RWPE2 (cell line): ENCODE results near the gene TACC2.
"Not testable (repeated sequence)": the region's sequence is repeated elsewhere in the genome, so short reads cannot be mapped to it uniquely, and the experiment has no call there.

ENCODE experiments used
- ATAC-seq: fragments of 200-7000 bp; cut with Tn5 transposase; 3 replicates; pipeline ENCODE4 v1.9.1; 2021; ENCODE audit warnings: low read depth
- DNase-seq: peaks from one replicate; pipeline ENCODE4 v3.0.0-alpha.2; 2020; ENCODE audit warnings: low spot score
- H3K27ac ChIP-seq: fragments of 450-650 bp; 2 replicates; pipeline ENCODE4 v1.5.1; 2017; ENCODE audit warnings: mild to moderate bottlenecking; ENCODE audit not compliant: poor library complexity, severe bottlenecking
- H3K27me3 ChIP-seq: fragments of 250-450 bp; sonication (Bioruptor Pico); 2 replicates; pipeline ENCODE4 v1.5.1; 2021; ENCODE audit warnings: mild to moderate bottlenecking, moderate library complexity; ENCODE audit not compliant: insufficient read depth, poor library complexity, severe bottlenecking
- H3K36me3 ChIP-seq: fragments of 250-450 bp; sonication (Bioruptor Pico); 2 replicates; pipeline ENCODE4 v1.5.1; 2020; ENCODE audit warnings: low read depth, mild to moderate bottlenecking, moderate library complexity
- H3K4me1 ChIP-seq: fragments of 250-450 bp; sonication (Bioruptor Pico); 2 replicates; pipeline ENCODE4 v1.5.1; 2021; ENCODE audit warnings: mild to moderate bottlenecking, moderate library complexity; ENCODE audit not compliant: insufficient read depth, poor library complexity, severe bottlenecking
- H3K4me3 ChIP-seq: fragments of 250-450 bp; sonication (Bioruptor Pico); 2 replicates; pipeline ENCODE4 v1.5.1; 2021; ENCODE audit warnings: mild to moderate bottlenecking, moderate library complexity; ENCODE audit not compliant: severe bottlenecking
- H3K9me3 ChIP-seq: fragments of 250-450 bp; sonication (Bioruptor Pico); 2 replicates; pipeline ENCODE4 v1.5.1; 2021; ENCODE audit warnings: mild to moderate bottlenecking, moderate library complexity; ENCODE audit not compliant: severe bottlenecking
- CTCF ChIP-seq: fragments of 450-650 bp; IDR thresholded peaks from one replicate; pipeline ENCODE4 v1.5.1; 2017; ENCODE audit warnings: mild to moderate bottlenecking, moderate library complexity; ENCODE audit not compliant: poor library complexity, severe bottlenecking

TACC2 gene

GRCh38 chr10:122072491-122072890 is 83.5 kb downstream of the TACC2 start:
- ATAC-seq, result no peak
- Histone ChIP-seq H3K4me1 (peaks cover 13% of the 10 kb centered on the region), H3K27me3 (no peaks in the 10 kb centered on the region), H3K36me3 (no peaks in the 10 kb centered on the region), H3K27ac (no peak overlapping the region), H3K9me3 (no peaks in the 10 kb centered on the region), H3K4me3 (no peak overlapping the region)
- TF ChIP-seq CTCF, result no peak
- DNase-seq, result no peak

- no peak for TF ChIP-seq CTCF
- H3K36me3 ChIP-seq, result no peaks in the 10 kb centered on the region
- H3K27me3 ChIP-seq, result no peaks in the 10 kb centered on the region
- no peaks in the 10 kb centered on the region for H3K9me3 ChIP-seq
- H3K27ac ChIP-seq, result no peak overlapping the region
- peaks cover 13% of the 10 kb centered on the region for H3K4me1 ChIP-seq
- no peak overlapping the region for H3K4me3 ChIP-seq
- ATAC-seq (no peak), DNase-seq (no peak)
Observed at GRCh38 chr10:122073508-122073907, 84.5 kb downstream of the TACC2 start.

- Histone ChIP-seq H3K27ac (no peak overlapping the region), H3K36me3 (no peaks in the 10 kb centered on the region), H3K4me1 (peaks cover 3% of the 10 kb centered on the region), H3K9me3 (no peaks in the 10 kb centered on the region), H3K4me3 (no peak overlapping the region), H3K27me3 (no peaks in the 10 kb centered on the region)
- no peak for ATAC-seq
- DNase-seq, result no peak
- no peak for TF ChIP-seq CTCF
Observed at GRCh38 chr10:122075171-122075570, 86.2 kb downstream of the TACC2 start.

- H3K36me3 ChIP-seq, H3K4me3 ChIP-seq, H3K27me3 ChIP-seq, H3K4me1 ChIP-seq, H3K9me3 ChIP-seq, DNase-seq, H3K27ac ChIP-seq, ATAC-seq: not testable (repeated sequence)
Observed at GRCh38 chr10:122075876-122076275, 86.9 kb downstream of the TACC2 start.

GRCh38 chr10:122077311-122077875 is 88.4 kb downstream of the TACC2 start:
- DNase-seq (no peak), ATAC-seq (no peak)
- H3K27ac ChIP-seq, result no peak overlapping the region
- no peaks in the 10 kb centered on the region for H3K36me3 ChIP-seq
- no peak overlapping the region for H3K4me3 ChIP-seq
- H3K27me3 ChIP-seq, result no peaks in the 10 kb centered on the region
- no peak for TF ChIP-seq CTCF
- peaks cover 6% of the 10 kb centered on the region for H3K4me1 ChIP-seq
- H3K9me3 ChIP-seq, result no peaks in the 10 kb centered on the region
